ENCODE results near the gene TRAF3.

The TRAF3 gene

DNA sequence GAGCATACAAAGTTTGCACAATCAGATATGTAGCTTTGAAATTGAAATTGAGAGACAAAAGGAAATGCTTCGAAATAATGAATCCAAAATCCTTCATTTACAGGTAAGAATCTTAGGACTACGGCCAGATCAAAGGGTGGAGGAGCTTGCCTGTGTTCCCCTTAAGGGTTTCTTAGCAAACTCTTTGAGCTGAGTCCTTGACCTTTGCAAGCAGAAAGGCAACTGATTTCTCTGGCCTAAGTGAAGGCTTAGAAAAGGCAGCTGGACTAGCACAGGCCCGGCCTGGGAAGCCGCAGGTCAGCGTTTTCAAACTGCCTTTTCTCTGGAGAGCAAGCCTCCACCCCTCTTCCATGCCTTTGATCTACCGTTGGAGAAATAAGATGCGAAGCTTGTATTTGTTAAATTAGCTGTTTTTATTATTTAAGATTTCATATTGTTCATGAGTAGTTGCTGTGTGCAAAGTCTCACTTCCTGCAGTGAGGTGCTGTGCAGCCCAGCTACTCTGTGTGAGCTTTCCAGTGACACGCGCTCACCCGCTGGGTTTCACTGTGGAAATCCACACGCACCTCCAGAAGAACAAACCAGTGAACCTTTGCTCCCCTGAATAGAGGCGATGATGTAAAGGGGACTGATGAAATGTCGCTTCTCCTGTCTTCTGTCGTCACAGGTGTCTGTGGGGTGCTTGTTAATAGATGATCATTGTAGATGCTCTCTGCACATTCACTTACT, 120.2 kb downstream of the TRAF3 start:
- DNase-seq = no peak

DNA sequence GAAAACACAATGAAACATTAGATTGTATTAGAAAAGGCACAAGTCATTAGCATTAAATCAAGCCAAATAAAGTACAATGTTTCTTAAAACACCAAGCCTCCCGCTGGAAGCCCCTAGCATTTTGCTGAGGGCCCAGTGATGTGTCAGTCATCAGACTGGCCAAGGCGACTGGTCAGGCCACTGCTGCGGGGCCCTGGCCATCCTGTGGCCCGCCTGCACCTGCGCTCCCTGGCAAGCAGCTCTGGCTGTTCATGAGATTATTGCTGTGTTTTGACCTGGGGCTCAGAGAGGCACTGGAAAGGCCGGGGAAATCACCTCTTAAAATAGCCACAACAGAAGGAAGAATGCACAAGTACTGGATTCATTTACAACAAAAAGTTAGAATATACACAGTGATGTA, 121.0 kb downstream of the TRAF3 start:
- no peak for DNase-seq

DNA sequence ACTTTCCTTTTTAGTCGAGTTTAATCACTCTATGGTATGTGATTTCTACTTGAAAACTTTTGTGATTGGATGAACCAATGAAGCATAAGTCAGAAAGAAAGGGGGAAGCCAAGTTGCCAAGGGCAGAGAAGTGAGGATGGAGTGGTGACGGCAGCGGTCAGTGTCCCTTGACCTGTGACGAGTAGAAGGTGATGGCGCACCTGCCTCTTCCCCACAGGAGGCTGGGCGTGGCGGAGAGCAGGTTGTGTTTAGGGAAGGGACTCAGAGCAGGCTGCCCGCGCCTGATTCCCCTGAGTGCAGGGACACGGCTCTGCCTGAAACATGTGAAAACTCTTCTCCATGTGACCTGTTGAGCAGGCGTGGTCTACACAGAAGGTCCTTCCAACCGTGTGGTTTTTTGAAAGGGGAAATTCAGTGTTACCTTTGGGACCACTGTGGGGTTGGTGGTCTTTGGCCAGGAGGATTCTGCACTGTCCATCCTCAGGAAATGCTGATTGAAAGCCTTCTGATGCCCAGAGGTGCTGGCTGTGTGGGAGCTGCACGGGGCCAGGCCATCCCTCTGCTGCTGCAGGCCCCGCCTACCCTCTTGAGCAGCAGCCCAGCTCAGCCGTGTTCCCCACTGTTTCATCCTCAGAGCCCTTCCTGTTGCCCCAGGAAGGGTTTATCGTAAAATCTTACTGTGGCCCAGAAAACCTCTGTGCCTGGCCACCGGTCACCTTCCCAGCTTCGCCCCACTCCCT, 121.7 kb downstream of the TRAF3 start:
- DNase-seq = no peak

DNA sequence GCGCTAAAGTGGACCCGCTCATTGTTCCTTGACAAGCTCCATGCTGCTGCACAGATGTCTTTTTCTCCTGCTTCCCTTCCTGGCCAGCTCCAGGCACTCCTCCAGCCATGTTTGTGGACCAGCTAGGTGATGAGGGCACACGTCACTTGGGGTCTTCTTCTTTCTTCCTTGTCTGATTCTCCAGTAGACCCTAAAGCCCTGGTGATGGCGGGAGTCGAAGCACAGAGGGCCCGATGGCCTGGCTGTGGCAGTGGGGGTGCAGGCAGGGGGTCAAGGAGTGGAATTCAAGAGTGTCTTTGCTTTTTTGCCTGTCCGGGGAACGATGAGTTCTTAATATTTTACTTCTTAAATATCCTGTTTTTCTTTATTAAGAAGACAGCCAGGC, 122.3 kb downstream of the TRAF3 start:
- no peak for DNase-seq

DNA sequence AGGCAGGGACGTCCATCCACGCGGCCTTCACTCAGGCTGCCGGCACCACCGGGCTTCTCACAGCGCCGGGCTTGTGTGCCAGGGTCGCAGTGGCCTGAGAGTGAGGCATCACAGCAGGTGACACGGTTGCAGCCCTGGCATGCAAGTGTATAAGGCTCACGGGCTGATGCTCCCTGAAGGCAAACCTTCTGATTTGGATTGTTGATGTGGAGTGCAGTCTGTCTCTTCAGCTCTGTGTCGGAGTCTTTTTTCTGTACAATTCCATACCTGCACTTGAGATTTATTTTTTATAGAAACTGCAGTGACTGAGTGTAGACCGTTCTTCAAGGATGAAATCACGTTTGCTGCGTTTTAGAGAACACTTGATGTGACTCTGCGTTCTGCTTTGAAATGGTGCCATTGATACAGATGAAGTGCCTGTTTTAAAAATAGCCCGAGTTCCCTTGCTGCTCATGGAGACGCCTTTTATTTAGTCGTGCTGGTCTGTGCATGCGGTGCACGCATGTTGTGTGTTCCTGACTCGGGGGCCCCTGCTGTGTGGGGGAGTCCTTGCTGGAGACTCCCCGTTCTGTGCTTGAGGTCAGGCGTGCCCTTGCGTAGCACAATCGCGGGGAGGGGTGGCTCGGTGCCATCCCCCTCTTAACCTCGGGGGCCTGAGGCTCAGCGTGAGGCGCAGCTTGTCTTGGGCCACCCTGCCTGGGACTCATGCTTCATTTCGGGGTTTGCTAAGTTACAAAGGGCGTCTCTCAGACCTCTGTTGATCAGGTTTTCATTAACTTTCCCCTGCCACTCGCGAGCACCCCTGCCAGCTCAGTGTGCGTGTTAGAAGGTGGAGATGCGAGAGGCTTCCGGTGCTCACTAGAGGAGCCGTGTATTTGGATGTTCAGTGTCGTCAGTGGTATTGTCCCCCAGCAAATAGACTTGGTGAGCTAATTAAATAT, 123.7 kb downstream of the TRAF3 start:
- DNase-seq = peak; percentile 44

DNA sequence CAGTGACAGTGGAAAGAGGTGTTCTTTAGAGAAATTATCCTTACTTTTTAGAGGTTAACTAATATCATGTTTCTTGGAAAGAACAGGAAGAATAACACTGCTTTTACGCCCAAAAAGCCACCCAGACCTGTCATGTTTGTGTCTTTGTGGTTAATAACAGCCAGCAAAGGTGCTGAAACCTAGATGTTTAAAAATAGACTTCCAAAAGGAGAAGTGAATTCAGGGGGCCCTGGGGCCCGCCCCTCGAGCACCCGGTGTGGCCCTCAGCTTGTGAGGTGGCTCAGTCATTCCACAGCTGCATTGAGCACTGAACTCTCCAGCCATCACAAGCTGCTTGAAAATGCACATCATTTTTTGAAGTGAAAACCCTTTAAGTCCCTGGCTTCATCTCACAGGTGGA, 124.4 kb downstream of the TRAF3 start:
- DNase-seq = no peak

DNA sequence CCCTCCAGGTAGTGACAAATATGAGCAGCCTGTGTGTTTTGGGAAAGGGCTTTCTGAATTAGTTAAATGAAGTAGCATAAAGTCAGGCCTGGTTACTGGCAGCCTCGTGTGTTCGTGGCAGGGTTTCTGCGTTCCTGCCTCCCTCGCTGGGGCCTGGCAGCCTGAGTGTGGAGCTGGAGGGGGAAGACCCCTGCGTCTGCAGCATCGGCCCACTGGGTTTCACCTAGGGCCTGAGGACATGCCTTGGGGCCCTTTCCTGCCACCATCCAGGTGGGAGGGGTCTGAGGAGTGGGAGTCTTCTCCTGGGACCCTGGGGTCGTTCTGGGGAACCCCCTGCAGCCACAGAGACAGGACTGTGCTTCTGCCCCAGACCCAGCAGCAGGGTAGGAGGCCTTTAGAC, 124.8 kb downstream of the TRAF3 start:
- no peak for DNase-seq

DNA sequence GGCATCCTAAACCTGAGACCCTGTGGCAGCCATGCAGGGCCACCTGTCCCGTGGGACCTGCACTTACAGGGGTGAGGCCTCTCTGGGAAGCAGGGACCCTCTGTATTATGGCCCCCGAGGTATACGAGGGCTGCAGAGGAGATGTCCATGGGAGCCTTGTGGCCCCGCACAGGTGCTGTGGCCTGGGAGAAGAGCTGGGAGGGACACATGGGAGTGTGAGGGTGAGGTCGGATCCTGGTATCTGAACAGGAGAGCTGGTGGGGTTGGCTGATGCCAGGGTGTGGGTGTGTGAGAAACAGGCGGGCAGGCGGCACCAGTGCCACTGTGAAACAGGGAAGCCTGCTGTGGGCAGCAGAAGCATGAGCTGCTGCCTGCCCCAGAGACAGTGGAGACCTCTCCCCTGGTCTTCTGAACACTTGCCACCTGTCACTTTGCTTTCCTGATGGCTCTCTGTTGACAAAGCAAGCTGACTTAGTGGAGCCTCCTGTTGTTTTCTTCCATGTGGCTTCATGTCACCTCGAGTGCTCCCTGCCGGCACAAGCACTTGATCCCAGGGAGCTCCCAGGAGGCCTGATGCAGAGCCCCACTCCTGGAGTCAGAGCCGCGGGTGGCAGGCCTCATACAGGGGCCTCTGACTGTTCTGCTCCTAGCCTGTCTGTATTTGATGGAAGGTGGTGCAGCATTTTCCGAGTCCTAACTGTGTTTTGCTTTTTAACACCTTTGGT, 125.4 kb downstream of the TRAF3 start:
- no peak for DNase-seq

DNA sequence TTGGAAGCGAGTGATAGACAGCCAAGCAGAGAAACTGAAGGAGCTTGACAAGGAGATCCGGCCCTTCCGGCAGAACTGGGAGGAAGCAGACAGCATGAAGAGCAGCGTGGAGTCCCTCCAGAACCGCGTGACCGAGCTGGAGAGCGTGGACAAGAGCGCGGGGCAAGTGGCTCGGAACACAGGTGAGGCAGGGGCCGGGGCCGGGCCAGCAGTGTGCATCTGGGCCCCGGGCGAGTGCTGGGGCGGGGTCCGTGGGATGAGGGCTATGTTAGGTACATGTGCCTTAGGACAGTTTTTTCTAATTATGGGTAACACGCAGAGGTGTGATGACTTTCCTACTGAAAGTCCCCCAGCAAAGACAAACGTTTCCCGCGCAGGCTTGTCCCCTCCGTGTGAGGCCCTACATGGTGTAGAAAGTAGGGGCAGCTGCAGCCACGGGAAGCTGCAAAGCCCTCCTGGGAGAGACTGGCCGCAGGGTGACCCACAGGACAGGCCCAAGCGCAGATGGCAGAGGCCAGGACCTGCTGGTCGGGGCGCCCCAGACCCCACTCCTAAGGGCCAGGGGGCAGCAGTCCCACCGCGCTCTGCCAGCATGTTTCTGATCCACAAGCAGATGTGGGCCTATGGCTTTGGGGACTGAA, 126.1 kb downstream of the TRAF3 start:
- peak; percentile 46 for DNase-seq

DNA sequence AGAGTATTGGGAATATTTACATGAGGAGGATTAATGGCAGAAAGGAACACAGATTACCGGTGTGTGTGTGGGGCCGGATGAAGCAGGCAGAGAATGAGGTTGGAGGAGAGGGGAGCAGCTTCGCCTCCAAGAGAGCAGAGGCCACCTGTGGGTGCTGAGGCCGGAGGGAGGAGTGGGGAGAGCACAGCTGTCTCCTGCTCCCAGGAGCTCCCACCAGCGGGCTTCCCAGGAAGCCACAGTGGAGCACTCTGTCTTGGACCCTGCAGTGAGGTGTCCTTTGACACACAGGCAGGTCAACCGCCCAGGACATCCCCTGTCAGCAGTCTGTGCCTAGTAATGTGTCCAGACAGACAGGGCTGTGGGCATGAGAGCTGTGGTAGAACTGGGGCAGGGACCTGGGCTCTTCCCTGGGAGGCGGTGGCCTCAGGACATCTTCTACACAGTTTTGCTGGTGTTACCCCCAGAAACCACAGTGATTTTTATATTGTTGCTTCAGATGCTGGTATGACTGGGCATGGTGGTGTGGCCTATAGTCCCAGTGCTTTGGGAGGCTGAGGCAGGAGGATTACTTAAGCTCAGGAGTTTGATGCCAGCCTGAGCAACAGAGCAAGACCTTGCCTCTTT, 126.8 kb downstream of the TRAF3 start:
- DNase-seq = no peak

DNA sequence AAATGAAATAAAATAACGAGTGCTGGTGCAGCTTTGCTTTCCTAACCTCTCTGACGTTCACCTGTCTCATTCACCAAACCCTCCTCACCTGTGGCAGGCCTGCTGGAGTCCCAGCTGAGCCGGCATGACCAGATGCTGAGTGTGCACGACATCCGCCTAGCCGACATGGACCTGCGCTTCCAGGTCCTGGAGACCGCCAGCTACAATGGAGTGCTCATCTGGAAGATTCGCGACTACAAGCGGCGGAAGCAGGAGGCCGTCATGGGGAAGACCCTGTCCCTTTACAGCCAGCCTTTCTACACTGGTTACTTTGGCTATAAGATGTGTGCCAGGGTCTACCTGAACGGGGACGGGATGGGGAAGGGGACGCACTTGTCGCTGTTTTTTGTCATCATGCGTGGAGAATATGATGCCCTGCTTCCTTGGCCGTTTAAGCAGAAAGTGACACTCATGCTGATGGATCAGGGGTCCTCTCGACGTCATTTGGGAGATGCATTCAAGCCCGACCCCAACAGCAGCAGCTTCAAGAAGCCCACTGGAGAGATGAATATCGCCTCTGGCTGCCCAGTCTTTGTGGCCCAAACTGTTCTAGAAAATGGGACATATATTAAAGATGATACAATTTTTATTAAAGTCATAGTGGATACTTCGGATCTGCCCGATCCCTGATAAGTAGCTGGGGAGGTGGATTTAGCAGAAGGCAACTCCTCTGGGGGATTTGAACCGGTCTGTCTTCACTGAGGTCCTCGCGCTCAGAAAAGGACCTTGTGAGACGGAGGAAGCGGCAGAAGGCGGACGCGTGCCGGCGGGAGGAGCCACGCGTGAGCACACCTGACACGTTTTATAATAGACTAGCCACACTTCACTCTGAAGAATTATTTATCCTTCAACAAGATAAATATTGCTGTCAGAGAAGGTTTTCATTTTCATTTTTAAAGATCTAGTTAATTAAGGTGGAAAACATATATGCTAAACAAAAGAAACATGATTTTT, 128.2 kb downstream of the TRAF3 start:
- no peak for DNase-seq

DNA sequence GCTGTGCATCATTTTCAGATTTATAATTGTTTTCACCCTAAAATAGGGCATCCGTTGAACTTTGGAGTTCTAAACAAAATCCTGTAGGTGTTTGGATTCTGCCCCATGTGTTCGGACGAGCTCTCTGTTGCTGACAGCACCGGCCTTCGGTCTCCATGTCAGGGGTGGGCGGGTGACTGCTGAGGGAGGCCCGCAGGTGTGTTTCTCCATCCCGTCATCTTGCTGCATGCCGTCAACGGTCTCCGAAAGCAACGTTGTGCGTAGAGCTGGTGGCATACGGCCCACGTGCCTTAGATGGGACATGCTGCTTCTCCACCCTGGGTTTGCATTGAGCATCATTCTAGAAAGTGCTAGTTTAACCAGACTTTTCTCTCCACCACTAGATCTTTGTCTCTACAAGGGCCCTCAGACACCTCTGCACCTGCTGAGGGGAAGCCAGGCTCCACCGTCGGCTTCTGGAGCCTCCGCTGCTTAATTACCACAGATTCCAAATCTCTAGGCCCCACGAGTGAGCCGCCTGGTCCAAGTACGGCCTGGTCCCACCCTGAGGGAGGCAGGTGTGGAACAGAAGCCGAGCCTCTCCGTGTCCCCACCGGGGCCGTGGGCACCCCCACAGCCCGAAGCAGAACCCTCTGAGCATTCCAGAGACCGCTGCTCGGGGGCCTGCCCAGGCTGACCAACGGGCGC, 129.5 kb downstream of the TRAF3 start:
- no peak for DNase-seq

DNA sequence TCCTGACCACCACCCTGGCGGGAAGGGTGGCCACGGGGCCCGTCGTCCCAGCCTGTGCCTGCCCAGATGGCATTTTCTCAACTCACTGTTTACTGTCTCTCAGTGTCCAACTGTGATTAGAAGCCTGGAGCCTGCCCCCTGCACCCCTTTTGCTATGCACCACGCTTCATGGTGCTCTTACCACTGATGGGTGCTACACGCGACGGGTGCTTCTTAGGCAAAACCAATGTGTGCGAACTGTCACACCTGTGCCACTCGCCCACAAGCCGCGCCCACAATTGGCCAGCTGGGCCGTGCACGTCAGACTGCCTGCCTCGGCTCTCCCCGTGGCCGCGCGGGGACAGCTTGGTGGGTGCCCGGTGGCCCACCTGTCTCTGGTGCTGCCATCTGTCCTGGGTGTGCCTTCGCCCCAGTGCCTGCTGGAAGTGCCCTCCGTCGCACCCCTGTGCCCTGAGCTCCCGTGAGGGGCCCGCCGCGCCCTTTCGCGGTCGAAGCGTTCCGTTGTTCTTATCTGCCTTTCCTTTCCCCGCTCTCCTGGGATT, 130.1 kb downstream of the TRAF3 start:
- DNase-seq = no peak

DNA sequence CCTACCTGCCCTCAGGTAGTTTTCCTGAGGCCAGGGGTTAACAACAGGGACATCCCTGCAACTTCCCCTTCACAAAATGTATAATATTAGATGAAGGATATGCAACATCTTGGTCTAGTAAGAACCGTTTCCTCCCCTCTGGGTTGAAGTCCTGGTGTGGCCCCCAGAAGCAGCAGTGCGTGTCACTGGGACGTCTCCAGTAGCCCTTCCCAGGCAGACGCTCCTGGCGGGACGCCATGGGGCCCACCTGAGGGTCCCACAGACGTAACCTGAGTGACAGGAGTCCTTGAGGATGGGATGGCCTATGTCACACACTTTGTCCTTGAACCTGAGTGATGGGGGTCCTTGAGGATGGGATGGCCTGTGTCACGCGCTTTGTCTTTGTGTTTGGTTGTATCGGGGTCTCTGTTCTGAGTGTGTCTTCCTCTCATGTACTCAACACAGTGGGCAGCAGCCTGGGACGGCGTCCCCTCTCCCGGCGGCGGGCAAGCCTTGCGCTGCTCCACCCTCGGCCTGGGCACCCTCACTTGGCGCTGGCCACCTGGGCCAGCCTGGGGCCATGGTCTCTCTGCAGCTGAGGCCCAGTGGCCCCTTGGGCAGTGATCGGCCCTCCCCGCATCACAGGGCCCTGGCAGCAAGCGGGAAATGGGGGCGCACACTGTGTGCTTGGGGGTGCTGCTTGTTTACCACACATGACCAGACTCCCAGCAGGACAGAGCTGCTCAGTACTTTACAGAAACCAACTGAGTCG, 130.9 kb downstream of the TRAF3 start:
- DNase-seq = no peak

DNA sequence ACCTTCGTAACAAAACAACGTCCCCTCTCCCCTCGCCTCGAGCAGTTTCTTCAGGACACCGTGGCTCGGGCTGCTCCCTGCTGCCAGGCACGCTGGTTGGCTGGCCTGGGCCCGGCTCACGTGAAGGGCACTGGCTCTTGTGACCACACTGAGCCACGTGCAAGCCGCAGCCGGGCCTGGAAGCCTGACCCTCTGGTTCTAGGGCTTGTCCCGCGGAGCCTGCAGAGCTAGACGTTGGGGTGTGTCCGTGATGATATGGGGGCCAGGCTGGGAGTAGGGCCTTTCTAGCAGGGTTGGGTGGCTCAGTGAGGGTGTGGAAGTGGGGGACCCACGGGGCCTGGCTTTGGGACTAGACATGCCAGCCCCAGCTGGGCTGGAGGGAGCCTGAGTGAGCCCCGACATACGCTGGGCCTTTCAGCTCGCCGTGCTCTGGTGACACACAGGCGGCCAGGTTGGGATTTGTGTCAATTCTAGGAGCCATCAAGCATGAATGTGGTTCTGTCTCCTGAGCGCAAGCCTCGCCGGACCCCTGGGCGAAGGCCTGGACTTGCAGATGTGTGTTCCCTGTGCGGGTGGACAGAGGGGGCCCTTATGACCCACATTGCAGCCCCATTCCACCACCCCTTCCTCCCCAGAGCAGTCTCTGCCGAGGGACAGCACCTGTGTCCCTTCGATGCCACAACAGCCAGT, 131.7 kb downstream of the TRAF3 start:
- DNase-seq = no peak

DNA sequence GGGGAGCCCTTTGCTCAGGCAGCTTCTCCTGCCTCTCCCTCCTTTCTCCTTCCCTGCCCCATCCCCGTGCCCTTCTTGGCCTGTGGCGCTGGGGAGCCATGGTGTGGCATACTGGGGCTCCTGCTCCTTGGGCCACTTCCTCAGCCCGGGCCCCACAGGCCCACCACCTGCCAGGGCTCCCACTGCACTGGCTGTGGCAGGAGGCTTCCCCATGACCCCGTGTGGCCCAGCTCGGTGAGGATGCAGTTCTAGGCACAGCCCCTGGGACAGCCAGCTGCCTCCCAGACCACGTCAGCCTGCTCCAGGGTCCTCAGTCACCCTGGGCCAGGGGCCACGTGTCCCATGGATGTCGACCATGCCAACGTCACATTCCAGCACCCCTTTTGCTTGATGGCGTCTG, 132.2 kb downstream of the TRAF3 start:
- DNase-seq = no peak

DNA sequence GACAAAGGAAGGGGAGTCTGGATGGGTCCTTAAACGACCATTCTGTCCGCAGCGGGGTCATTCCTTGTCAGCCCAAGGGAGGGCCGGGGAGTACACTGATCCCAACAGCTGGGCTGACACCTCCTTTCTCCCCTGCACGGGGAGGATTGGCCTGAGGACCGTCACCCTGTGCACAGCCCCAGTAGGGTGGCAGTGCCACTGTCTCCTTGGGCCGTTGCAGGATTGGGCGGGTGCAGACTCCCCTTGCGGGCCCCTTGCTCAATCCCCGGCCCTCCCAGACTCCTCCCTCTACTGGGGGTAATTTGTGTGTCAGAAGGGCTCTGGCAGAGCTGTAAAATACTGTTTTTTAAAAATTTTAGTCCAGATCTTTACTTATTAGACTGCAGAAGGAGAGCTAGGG, 132.7 kb downstream of the TRAF3 start:
- no peak for DNase-seq

DNA sequence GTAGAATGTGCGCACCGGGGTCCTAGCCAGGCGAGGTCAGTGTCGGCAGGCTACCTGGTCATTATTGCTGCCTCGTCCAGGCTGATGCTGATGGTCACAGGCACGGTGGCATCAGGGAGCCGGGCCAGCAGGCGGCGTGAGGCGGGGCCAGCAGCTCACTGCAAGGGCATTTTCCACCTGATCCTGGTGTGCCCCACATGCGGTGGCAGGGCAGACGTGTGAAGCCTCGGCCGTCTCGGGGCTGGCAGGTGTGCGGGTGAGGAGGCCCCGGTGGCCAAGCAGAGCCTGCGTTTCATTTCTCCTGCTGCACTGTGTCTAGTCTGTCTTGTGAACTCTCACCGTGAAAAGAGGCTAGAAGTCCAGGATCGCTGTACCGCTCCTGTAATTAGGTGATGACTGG, 133.2 kb downstream of the TRAF3 start:
- no peak for DNase-seq

Measured in islet precursor cell (in vitro differentiated cells).